Activated naive CD8-positive, alpha-beta T cell treated with anti-CD3 and anti-CD28 coated beads for 36 hours (primary cell): Measurements from ENCODE around the gene MT1HL1. TPM values are rescaled to one million over a fixed set of nuclear protein-coding genes. Genes with fewer than 3 reads are reported as not detected.

Source experiments
- DNase-seq: peaks from one replicate; pipeline ENCODE4 v3.0.0; 2021
- H3K27ac Mint-ChIP-seq: one replicate; pipeline ENCODE4 v1.8.0; 2022; ENCODE audit warnings: mild to moderate bottlenecking, moderate library complexity, mixed read lengths
- H3K27me3 Mint-ChIP-seq: one replicate; pipeline ENCODE4 v1.8.0; 2022; ENCODE audit warnings: mild to moderate bottlenecking, mixed read lengths
- H3K36me3 Mint-ChIP-seq: one replicate; pipeline ENCODE4 v1.8.0; 2021; ENCODE audit warnings: mild to moderate bottlenecking, mixed read lengths
- H3K4me1 Mint-ChIP-seq: one replicate; pipeline ENCODE4 v1.8.0; 2021; ENCODE audit warnings: mixed read lengths
- H3K4me3 Mint-ChIP-seq: one replicate; pipeline ENCODE4 v1.8.0; 2022; ENCODE audit warnings: mild to moderate bottlenecking, moderate library complexity, mixed read lengths
- H3K9me3 Mint-ChIP-seq: one replicate; pipeline ENCODE4 v1.8.0; 2022; ENCODE audit warnings: mixed read lengths
- total RNA-seq, 2 experiments: library from RNA; stranded (reverse); gene quantifications; one replicate each; pipeline ENCODE4 v1.2.3, GENCODE V29; 2021

MT1HL1 gene
- not detected for total RNA-seq

DNA sequence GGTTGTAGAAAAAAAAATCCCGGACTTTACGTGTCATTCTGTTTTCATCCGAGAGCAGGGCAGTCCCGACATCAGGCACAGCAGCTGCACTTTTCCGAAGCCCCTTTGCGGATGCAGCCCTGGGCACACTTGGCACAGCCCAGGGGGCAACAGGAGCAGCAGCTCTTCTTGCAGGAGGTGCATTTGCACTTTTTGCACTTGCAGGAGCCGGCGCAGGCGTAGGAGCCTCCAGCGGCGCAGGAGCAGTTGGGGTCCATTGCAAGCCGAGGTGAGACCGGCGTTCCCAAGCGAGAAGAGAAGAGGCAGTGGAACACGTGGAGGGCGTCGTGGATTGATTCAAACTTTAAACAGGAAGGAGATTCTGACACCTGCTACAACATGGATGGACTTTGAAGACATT lies at the start of gene MT1HL1:
TSS of gene MT1HL1 (minus strand) at position 326 of the 400 bp plus-strand sequence. CDS start at position 257, 69 bp downstream.
- H3K36me3 Mint-ChIP-seq = no peaks in the 10 kb centered on the region
- DNase-seq = no peak
- H3K4me1 Mint-ChIP-seq = no peaks in the 10 kb centered on the region
- no peaks in the 10 kb centered on the region for H3K9me3 Mint-ChIP-seq
- H3K4me3 Mint-ChIP-seq = no peak within 1 kb of the TSS
- no peaks in the 10 kb centered on the region for H3K27me3 Mint-ChIP-seq
- H3K27ac Mint-ChIP-seq = no peak within 1 kb of the TSS

DNA sequence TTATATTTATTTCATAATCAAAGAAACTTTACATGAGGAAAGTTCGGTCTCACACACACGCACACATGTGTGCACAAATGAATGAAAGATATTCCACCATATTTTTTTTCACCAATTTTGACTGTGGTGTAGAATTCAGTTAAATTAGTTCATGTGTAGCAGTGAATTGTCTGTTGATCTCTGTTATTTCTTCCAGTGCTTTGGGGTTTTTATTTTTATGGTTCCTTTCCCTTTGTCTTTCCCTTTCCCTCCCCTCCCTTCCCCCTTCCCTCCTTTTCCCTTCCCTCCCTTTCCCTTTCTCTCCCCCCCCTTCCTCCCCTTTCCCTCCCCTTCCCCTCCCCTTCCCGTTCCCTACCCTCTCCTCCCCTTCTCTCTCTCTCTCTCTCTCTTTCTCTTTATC lies 46.7 kb upstream of the MT1HL1 start:
- peaks cover 32% of the 10 kb centered on the region for H3K27me3 Mint-ChIP-seq
- H3K9me3 Mint-ChIP-seq = no peaks in the 10 kb centered on the region
- no peak overlapping the region for H3K27ac Mint-ChIP-seq
- H3K4me3 Mint-ChIP-seq = no peak overlapping the region
- DNase-seq = no peak
- H3K36me3 Mint-ChIP-seq = no peaks in the 10 kb centered on the region
- H3K4me1 Mint-ChIP-seq = no peaks in the 10 kb centered on the region

DNA sequence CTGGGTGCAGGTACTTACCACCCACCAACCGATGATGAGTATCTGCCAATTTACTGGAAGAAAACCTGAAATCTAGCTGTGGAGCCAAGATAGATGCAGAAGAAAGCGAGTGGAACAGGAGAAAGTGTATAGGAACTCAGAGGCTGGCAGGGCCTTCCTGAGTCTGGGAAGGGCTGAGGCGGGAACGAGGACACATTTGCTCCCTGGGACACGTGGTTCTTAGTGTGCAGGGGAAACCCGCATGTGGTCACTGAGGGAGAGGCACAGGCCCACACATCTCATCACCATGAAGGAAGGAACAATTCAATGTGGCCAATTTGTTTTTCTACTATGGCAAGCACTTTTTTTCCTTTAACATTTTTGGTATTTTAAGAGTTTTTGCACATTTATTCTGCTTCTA lies 45.9 kb upstream of the MT1HL1 start:
- Mint-ChIP-seq H3K27ac (no peak overlapping the region), H3K4me3 (no peak overlapping the region), H3K36me3 (no peaks in the 10 kb centered on the region), H3K9me3 (no peaks in the 10 kb centered on the region), H3K27me3 (peaks cover 35% of the 10 kb centered on the region), H3K4me1 (no peaks in the 10 kb centered on the region)
- no peak for DNase-seq

DNA sequence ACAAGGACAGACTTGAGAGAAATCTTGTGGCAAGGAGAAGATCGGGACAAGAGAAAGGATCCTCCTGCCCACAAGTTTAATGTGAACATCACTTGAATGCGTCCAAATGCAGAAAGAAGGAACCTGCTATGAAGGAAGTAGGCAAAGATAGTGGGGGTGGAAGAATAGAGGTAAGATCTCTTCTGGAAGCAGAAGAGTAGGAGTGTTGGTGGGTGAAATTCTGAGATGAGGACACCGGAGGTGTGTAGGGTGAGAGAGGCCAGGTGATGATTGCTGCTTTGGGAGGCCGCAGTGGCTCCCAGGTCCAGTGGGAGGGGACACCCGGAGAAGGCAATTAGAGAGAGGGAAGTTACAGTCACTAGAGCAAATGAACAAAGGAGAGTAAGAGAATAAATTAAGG lies 44.6 kb upstream of the MT1HL1 start:
- DNase-seq = no peak
- H3K27ac Mint-ChIP-seq = no peak overlapping the region
- H3K4me3 Mint-ChIP-seq = no peak overlapping the region
- no peaks in the 10 kb centered on the region for H3K4me1 Mint-ChIP-seq
- H3K27me3 Mint-ChIP-seq = peaks cover 39% of the 10 kb centered on the region
- no peaks in the 10 kb centered on the region for H3K36me3 Mint-ChIP-seq
- no peaks in the 10 kb centered on the region for H3K9me3 Mint-ChIP-seq

DNA sequence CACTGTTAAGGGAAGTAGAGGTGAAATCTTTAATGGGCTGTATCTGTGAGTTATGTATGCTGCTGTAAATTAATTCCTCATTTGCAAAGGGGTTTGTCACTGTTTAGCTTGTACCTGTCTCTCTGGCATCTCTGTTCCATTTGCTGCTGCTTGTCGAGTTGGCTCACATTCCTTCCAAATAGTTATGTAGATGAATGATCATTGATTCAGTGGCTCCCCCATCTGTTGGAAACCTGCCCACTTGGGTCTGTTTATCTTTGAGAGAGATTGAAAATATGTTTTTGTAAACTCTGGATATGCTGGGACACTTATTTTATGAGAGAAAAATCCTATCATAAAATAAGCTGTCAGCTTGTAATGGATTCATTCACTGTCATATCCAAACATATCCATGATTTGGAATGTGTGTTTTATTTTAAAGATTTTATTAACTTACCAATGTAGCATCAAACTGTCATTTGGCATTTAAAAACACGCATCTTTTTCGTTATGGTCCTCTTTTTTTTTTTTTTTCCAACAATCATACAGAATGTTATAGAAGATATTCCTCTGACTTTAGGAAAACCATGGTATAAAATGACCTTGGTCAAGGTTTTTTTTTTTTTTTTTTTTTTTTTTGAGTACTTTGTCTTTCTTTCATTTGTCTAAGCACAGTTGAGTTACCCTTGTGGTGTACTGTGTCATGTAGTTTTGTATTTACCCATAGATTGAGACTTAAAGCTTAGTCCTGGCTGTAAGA lies 41.2 kb upstream of the MT1HL1 start:
- Mint-ChIP-seq H3K4me1 (peaks cover 7% of the 10 kb centered on the region), H3K36me3 (no peaks in the 10 kb centered on the region), H3K27me3 (peaks cover 52% of the 10 kb centered on the region), H3K9me3 (no peaks in the 10 kb centered on the region), H3K27ac (no peak overlapping the region), H3K4me3 (no peak overlapping the region)
- DNase-seq = no peak

DNA sequence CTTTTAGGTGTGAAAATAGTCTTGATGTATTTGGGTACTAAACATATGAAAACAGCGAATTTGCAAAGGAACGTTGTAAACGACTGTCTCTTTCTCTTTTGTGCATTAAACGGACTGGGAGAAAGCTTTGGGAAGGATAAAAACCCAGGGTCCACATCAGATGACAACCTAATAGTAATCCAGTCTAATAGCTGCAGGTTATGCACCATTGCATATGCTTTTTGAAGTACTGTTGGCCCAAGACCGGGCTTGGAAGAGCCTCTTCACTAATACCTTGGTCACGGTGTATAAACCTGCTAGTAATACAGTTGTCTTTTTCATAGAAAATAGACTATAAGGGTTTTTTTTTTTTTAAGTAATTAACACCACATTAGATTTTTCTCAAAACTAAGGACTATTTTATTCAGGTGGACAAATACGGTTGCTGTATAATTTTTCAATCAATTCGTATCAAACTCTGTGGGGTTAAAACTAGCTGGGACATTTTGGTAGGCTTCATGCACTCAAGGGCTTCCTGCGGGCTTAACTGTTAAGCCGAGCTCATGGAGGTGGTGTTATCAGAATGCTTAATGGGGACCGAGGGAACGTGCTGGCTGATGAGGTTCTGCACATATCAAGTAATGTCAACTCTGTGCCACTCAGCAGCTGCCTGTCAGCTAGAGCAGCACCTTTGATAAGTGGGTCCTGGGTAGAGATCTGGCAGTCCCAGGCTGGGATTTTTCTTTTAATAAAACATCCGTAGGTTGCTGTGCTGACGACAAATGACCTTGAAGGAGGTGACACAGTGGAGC lies 39.8 kb upstream of the MT1HL1 start:
- Mint-ChIP-seq H3K4me1 (peaks cover 7% of the 10 kb centered on the region), H3K36me3 (no peaks in the 10 kb centered on the region), H3K27ac (no peak overlapping the region), H3K9me3 (no peaks in the 10 kb centered on the region), H3K27me3 (peaks cover 55% of the 10 kb centered on the region), H3K4me3 (no peak overlapping the region)
- no peak for DNase-seq

DNA sequence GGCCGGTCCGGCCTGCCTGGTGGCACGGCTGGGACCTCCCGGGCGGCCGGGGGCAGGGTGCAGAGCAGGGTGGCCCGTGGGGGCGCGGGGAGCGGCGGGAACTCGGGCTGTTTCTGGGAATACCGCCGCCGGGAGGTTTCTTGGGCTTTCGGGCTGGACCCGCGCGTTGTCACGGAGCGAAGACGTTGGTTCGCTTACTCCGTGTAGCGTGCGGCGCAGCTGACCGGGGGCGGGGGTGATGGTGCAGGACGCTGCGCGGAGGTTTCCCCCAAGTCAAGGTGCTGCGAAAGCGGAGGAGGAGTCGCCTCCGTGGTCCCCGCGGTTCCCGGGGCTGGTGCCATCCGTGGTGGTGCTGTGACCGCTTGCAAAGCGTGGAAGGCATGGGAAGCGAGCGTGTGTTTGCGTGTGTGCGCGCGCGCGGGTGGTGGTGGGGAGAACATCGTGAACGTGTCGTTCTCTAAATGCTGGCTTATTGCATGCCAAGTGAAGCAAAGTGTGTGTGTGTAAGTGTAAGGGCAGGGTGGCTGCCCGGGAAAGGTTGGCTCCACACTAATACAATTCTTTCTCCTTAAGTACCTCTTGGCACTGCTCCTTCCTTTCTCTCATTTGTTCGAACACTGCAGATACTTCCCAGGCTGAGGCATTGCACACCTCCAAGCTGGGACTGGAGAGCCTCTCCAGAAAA lies 38.8 kb upstream of the MT1HL1 start:
- Mint-ChIP-seq H3K27me3 (peaks cover 55% of the 10 kb centered on the region), H3K36me3 (no peaks in the 10 kb centered on the region), H3K4me1 (peaks cover 7% of the 10 kb centered on the region), H3K4me3 (no peak overlapping the region), H3K9me3 (no peaks in the 10 kb centered on the region), H3K27ac (no peak overlapping the region)
- DNase-seq = no peak

DNA sequence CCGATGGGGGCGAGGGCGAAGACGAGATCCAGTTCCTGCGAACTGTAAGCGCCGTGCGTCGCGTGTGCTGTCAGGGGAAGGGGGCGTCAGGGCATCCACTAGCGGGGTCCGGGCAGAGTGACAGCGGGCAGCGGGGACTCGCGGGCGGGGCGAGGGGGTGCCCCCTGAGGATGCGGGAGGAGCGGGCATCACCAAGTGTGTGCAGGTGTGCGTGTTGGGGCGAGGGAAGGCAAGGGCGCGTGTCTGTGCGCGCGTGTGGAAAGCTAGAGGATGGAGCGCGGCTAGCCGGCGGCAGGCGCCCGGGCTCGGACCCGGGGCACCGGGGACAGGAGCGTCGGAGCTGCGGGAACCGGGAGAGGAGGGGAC lies 38.3 kb upstream of the MT1HL1 start:
- peaks cover 55% of the 10 kb centered on the region for H3K27me3 Mint-ChIP-seq

DNA sequence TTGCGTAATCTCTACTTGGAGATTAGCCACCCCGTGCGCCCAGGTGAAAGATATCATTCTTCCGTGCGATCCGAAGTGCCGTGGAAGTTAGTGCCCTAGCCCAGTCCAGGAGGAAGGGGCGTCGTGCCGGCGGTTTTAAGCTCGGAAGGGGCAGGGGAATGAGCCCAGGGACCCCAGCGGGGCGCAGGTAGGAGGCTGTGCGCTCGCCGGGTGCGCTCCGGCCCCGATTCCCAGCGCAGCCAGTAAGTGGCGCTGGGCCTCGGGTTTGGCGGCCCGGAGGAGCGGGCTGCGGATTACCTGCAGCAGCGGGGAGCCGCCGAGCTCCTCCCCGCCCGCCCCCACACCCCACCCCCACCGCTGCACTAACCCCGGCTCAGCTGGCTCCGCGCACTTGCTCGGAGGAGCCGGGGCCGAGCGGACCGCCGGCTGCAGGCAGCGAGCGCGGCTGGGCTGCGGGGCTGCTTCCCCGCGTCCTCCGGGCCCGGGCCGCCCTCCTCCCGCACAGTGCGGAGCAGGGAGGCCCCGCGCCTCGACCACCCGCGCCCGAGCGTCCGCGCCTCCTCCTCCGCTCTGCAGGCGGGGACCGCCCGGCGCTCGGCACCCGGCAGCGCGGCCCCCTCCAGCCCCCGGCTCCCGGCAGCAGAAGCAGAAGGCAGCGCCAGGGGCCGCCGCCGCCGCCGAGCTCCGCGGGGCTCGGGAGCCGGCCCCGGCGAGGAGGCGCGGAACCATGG lies 37.7 kb upstream of the MT1HL1 start, which contains the start of gene RYR2:
TSS of gene RYR2 (plus strand) at position 390 of the 731 bp plus-strand sequence. CDS start at position 728, 338 bp downstream.
- H3K36me3 Mint-ChIP-seq = no peaks in the 10 kb centered on the region
- H3K4me3 Mint-ChIP-seq = peak within 1 kb of the TSS; percentile 16
- peak; percentile 36 for DNase-seq
- no peaks in the 10 kb centered on the region for H3K9me3 Mint-ChIP-seq
- peaks cover 7% of the 10 kb centered on the region for H3K4me1 Mint-ChIP-seq
- H3K27me3 Mint-ChIP-seq = peaks cover 55% of the 10 kb centered on the region
- H3K27ac Mint-ChIP-seq = no peak within 1 kb of the TSS

More for the DNA sequence above, 38.3 kb upstream of the MT1HL1 start:
- no peak for DNase-seq
- Mint-ChIP-seq H3K36me3 (no peaks in the 10 kb centered on the region), H3K4me3 (peak overlapping the region; percentile 16), H3K4me1 (peaks cover 7% of the 10 kb centered on the region), H3K9me3 (no peaks in the 10 kb centered on the region), H3K27ac (no peak overlapping the region)

DNA sequence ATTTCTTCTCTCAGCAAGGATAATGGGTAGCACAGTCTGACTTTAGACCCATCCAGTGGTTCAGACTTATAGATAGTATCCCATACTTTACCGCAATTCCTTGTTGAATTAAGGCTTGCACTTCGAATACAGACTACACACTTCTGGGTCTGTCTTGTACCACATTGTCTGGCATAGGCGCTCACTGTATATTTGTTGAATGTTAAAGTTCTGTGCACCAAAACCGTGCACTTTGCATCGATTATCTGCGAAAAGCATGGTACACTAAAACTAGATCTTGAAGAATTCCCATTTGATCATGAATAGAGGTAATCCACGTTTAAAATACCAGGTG lies 37.2 kb upstream of the MT1HL1 start:
- no peaks in the 10 kb centered on the region for H3K9me3 Mint-ChIP-seq
- H3K4me1 Mint-ChIP-seq = peaks cover 7% of the 10 kb centered on the region
- DNase-seq = no peak
- no peaks in the 10 kb centered on the region for H3K36me3 Mint-ChIP-seq
- no peak overlapping the region for H3K27ac Mint-ChIP-seq
- no peak overlapping the region for H3K4me3 Mint-ChIP-seq
- peaks cover 55% of the 10 kb centered on the region for H3K27me3 Mint-ChIP-seq

DNA sequence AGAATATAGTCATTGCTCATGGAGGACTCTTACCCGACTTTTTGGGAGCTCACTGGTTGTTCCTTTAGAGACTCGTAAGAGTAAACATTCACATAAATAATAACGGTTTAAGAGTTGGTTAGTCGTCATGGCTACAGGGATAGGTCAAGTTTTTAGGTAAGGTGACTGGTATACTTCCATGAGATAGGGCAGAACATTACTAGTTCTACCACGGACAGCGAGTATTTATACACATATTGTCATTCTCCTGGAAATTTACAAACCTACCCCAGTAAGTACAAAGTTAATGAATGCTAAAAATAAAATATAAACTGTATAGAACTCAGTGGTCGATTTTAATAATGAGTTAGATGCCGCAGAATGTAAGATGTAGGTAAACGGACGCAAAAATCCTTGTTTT lies 36.6 kb upstream of the MT1HL1 start:
- Mint-ChIP-seq H3K36me3 (no peaks in the 10 kb centered on the region), H3K27me3 (peaks cover 50% of the 10 kb centered on the region), H3K9me3 (no peaks in the 10 kb centered on the region), H3K4me3 (no peak overlapping the region), H3K4me1 (peaks cover 7% of the 10 kb centered on the region), H3K27ac (no peak overlapping the region)
- DNase-seq = no peak

DNA sequence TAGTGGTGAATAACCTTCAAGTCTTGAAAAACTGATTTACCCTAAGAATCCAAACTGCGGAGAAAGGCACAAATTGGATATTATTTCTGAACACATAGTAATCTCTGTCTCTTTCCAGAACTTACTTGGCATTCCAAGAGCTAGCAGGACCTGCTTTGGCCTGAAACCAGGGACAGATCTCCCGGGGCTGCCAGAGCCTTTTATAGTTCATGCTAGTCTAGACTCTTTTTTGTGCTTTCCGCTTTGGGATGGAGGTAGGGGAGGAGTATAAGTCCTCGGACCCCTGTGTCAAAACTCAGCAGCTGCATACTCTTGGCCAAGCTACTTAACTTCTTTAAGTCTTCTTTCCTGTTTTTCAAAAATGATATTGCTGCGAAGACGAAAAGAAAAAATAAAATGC lies 34.0 kb upstream of the MT1HL1 start:
- Mint-ChIP-seq H3K27ac (no peak overlapping the region), H3K36me3 (no peaks in the 10 kb centered on the region), H3K4me3 (no peak overlapping the region), H3K27me3 (peaks cover 30% of the 10 kb centered on the region), H3K4me1 (peaks cover 3% of the 10 kb centered on the region), H3K9me3 (no peaks in the 10 kb centered on the region)
- DNase-seq = no peak

DNA sequence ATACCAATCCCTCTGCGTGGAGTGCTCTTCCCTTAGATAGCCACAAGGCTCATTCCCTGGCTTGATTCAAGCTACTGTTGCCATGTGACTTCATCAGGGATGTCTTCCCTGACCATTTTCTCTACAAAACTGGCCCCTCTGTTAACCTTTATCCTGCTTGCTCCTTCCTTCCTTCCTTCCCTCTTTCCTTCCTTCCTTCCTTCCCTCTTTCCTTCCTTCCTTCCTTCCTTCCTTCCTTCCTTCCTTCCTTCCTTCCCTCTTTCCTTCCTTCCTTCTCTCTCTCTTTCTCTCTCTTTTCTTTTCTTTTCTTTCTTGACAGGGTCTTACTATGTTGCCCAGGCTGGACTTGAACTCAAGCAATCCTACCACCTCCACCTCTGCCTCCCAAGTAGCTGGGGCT lies 31.5 kb upstream of the MT1HL1 start:
- Mint-ChIP-seq H3K9me3 (no peaks in the 10 kb centered on the region), H3K4me3 (no peak overlapping the region), H3K27ac (no peak overlapping the region), H3K27me3 (peaks cover 15% of the 10 kb centered on the region), H3K36me3 (no peaks in the 10 kb centered on the region), H3K4me1 (no peaks in the 10 kb centered on the region)
- DNase-seq = no peak

DNA sequence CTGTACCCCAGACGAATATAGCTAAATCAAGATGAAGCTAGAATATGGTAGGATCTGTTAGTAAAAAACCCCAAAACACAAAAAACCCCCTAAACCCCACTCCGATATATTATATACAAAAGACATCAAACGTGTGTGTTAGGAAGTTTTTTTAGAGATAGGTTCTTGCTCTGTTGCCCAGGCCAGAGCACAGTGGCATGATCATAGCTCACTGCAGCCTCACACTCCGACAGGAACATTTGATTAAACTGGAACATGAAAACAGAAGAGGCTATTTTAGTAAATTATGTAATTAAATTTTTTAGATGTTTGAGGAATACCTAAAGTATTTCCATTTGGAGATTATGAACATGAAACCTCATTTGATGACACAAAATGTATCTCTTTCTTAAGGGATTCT lies 29.6 kb upstream of the MT1HL1 start:
- DNase-seq = no peak
- no peaks in the 10 kb centered on the region for H3K4me1 Mint-ChIP-seq
- no peaks in the 10 kb centered on the region for H3K36me3 Mint-ChIP-seq
- no peak overlapping the region for H3K4me3 Mint-ChIP-seq
- H3K27ac Mint-ChIP-seq = no peak overlapping the region
- H3K9me3 Mint-ChIP-seq = no peaks in the 10 kb centered on the region
- H3K27me3 Mint-ChIP-seq = peaks cover 27% of the 10 kb centered on the region

DNA sequence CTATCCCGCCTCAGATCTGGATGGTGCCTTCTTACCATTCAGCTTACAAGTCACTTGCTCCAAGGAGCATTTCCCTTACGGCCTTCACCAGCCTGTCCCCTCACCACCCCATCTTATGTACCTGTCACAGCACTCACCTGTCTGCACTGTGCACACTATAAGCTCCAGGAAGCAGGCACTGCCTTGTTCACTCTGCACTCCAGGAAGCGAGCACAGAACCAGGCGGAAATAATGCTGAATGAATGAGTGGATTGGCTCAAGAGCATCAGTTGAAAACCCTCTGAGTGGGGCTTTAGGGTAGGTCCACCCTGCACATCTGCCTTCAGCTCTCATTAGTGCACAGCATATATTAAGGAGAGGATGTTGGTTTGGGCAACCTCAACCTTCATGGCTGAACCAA lies 28.8 kb upstream of the MT1HL1 start:
- no peaks in the 10 kb centered on the region for H3K4me1 Mint-ChIP-seq
- no peak overlapping the region for H3K27ac Mint-ChIP-seq
- H3K27me3 Mint-ChIP-seq = peaks cover 30% of the 10 kb centered on the region
- DNase-seq = no peak
- no peaks in the 10 kb centered on the region for H3K36me3 Mint-ChIP-seq
- H3K9me3 Mint-ChIP-seq = no peaks in the 10 kb centered on the region
- no peak overlapping the region for H3K4me3 Mint-ChIP-seq
